GM19324 (cell line): ENCODE results near the gene RASSF4.
A peak's percentile ranks its signal among the peaks of the same experiment; 100 is the strongest.

Source experiments
- ATAC-seq: cut with Tn5 transposase; IDR thresholded peaks from one replicate; pipeline ENCODE4 v1.9.1; 2021; ENCODE audit warnings: mild to moderate bottlenecking, moderate library complexity; ENCODE audit not compliant: unreplicated experiment, low FRiP score

The RASSF4 gene

DNA sequence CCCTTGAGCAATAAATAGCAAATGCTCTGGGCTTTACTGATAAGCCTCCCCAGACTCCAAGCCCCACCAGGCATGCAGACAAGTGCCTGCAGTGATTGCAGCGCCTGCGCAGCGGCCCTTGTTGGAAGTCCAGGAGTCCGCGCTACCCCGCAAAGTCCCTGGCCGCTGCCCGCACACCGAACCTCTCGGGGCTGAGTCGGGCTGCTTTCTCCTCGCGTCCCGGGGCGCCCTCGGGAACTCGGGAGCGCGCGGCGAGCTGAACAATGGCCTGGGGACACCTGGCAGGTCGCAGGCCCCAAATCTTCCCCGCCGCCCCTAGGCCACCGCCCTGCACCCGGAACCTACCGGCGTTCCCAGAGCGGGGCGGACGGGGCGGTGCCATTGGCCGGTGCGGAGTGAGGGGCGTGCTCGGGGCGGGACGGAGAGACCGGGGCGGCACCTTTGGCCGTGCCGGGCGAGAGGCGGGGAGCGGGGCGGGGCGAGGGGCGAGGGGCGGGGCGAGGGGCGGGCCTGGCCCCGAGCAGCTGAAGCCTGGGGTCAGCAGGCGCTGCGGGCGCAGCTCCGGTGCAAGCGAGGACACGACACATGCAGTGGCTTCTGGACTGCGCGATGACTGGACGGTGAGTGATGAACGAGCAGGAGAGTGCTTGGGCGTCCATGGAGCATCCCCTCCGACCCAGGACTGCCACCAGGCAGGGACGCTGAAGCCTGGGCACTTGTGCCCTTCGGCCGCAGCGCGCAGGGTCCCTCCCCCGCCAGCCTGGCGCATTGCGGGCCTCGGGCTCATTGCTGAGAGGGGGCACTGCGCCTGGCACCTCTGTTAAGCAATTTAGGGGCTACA, at the start of gene RASSF4:
TSS of gene RASSF4 (plus strand) at position 556 of the 841 bp plus-strand sequence. CDS start 10,401 bp downstream, outside the sequence.
- ATAC-seq = peak; percentile 95

- ATAC-seq = no peak
Observed at GRCh38 chr10:44909910-44910309, 49.7 kb upstream of the RASSF4 start.

DNA sequence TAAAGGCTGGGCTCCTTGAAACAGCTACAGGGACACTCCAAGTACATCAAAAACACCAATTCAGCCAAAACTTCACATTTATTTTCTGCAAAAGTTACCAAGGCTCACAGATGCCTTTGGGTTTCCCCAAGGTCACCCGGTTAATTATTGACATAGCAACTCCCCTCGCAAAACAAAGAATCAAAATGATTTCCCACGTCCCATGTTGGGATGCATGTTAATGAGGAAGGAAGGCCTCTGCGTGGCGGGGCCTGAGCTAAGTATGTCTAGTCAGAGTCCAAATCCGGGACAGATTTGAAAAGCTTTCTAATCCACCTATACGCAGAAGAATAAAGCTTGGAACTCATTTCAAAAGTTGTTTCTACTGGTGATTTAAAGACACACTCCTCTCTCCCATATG, 49.0 kb upstream of the RASSF4 start:
- ATAC-seq = no peak

DNA sequence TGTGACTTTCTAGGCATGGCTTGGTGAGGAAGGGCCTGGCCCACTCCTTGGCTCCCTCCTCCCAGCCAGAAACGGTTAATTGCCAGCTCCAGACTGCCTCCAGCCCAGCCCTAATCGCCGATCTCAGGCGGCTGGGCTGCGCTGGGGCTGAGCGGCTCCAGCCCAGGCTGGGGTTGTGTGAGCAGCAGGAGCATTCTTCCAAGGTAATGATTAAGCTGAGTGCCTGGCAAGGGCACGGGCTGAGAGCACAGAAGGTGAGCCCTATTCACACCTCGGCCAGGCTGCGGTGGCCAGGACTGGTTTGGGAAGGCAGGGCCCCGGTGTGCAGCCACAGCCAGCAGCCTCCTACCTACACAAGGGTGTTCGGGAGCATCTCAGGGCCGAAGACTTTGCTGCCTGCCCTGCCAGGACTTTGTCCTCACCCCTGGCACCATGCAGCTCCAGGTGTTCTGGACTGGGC, 48.5 kb upstream of the RASSF4 start, which contains the start of gene TMEM72:
TSS of gene TMEM72 (plus strand) at position 257 of the 460 bp plus-strand sequence. CDS start at position 433, 176 bp downstream.
- no peak for ATAC-seq

DNA sequence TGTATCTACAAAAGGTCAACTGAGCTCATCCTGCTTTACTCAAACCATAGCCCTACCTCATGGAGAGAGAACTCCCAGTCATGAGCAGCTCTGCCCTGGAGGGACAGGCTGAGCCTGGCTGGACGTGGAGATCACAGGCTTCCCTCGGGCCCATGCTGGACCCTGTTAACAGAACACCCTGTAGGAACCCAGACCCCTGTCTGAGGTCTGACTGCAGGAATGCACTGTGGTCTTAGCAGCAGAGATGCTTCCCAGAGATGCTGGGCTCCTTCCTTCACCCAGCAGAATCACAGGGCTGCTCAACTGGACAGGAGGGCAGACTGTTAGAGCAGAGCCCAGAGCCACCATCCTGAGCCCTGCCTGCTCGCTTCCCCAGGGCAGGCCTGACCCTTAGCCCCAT, 47.7 kb upstream of the RASSF4 start:
- no peak for ATAC-seq

DNA sequence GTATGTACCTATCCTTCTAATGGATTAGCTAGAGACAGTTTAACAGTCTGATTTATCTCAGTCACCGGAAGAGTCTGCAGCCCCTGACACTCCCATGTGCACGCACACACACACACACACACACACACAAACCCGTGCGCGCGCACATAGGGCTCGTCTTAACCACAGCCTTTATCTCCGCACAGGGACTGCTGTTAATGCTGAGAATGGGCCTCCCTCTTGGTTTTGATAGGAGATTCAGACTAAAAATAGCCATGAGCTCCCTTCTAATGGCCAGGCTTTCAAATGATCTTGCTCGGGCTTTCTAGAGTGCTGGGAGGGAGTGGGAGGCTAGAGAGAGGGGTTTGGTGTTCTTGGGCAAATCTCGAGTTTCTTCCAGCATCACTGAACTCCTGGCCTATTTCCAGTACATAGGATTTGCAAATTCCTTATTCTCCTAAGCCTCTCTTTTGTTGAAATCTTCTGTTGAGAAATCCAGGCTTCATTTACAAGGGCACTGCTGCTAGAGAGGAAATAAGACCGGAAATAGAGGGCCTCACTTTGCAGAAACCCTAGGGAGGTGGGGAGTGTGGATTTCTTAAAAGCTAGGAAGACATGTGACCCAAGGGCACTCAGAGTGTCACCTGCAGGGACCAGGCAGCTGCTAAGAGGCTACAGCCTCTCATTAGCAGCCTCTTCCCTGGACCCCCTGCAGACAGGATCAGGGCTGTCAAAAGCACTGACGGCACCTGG, 46.1 kb upstream of the RASSF4 start:
- ATAC-seq = no peak

- ATAC-seq = no peak
Observed at GRCh38 chr10:44914891-44915290, 44.7 kb upstream of the RASSF4 start.

DNA sequence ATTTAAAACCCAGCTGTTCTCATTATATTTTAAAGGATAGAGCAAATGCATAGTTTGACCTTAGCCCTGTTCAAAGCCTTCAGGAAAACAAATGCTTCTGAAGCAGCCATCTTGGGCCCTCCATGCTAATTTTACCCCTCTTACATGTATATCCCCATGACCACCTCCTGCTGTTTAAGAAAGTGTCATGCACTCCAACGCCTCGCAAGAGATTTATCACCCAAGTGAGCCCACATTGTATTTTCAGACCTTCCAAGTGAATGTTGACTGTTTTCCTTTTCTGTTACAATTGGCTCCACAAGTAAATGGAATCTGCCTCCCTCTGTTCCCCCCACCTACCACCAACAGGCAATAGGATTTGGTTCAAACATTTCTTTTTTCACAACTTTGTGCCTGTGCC, 43.2 kb upstream of the RASSF4 start:
- no peak for ATAC-seq

DNA sequence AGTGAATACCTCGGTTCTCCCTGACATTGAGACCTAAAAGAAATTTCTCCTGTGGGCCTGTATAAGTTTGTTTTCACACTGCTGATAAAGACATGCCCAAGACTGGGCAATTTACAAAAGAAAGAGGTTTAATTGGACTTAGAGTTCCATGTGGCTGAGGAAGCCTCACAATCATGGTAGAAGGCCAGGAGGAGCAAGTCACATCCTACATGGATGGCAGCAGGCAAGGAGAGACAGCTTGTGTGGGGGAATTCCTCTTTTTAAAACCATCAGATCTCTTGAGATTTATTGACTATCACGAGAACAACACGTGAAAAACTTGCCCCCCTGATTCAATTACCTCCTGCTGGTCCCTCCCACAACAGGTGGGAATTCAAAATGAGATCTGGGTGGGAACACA, 41.8 kb upstream of the RASSF4 start:
- ATAC-seq = no peak

GRCh38 chr10:44920252-44920651, 39.4 kb upstream of the RASSF4 start:
- no peak for ATAC-seq

DNA sequence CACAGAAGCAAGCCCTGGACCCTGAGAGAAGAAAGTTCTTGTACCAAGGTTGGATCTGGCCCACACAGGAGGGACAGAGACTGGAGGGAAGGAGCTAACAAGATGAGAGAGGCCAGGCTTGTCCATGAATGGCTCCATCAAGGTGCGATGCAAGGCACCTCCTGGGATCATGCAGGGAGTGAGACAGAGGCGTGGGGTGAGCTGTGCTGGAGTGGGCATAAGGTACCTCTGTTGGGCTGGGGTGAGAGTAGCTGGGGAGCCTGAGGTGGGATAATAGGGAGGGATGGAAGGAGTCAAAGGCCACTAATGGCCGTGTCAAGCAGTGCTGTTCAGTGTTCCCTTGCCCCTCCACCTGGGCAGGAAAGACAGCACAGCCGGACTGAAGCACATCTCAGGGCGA, 38.5 kb upstream of the RASSF4 start:
- no peak for ATAC-seq

DNA sequence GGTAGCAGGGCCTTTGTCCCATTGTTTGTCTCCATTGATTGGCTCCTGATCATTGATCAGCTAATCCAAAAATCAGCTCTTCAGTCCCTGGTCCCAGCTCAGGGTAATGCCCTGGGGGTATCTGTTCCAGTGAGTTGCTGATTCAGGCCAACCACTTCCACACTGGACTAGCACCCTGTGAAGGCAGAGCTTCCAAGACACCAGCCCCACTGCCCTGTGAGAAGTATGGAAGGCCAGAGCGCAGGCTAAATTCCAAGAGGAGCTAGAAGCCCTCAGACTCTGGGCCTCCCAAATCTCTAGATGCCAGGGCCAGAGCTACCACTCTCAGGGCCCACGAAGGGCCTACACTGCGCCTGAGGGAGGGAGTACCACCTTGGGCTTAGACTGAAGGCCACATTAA, 38.1 kb upstream of the RASSF4 start:
- no peak for ATAC-seq

DNA sequence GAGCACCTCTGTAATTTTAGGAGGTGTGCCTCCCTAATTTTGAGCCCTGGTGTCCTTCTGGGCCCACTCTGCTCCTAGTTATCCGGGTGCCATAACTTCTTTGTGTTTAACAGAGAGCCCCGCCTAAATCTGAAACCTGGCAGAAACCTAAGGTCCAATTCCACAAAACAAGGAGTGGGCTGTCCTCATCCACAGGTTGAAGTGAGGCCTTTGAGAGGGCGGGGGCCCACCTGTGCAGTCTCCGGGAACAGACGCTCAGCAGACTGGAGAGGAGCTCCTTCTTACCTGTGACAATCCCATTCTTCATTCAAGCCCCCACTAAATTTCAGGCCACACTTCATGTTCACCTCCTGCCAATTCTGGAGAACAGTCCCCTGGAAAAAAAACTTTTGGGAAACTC, 37.6 kb upstream of the RASSF4 start:
- no peak for ATAC-seq

GRCh38 chr10:44922796-44923545, 36.6 kb upstream of the RASSF4 start:
- no peak for ATAC-seq

- ATAC-seq = no peak
Observed at GRCh38 chr10:44923611-44924010, 36.0 kb upstream of the RASSF4 start.

DNA sequence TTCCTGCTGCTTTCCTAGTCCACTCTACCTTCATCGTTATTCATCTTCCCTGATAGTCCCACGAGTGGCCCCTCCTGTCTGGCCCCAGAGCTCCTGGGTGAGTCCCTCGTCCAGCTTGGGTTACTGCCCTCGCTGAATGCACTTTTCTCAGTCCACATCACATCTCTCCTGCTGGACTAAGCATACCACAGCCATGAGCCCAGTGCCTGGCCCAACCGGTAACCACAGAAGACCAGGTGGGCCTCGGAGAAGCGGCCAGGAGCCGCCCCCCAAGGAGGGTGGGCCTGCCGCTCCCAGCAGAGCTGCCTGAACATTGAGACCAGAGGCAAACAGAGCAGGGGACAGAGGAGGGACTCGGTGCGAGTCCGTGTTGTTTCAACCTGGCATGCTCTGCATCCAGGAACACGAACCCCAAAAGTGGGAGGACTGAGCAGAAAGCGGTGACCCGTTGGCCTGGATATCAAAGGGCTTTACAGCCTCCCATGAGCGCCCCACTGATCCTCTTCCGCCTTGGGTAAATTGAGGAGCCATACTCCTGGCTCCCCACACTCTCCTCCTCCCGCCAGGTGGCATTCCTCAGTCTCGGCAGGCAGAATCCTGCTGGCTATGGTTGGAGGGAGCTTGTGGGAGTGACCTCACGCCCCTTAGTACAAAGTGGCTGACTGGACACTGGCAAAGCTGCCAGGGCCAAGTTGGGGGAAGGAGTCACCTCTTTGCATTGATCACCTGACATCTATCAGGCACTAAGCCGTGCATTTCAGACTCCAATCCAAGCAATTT, 35.2 kb upstream of the RASSF4 start:
- ATAC-seq = no peak

GRCh38 chr10:44925224-44925623, 34.4 kb upstream of the RASSF4 start:
- ATAC-seq = no peak

GRCh38 chr10:44925811-44926750, 33.5 kb upstream of the RASSF4 start:
- ATAC-seq = no peak

DNA sequence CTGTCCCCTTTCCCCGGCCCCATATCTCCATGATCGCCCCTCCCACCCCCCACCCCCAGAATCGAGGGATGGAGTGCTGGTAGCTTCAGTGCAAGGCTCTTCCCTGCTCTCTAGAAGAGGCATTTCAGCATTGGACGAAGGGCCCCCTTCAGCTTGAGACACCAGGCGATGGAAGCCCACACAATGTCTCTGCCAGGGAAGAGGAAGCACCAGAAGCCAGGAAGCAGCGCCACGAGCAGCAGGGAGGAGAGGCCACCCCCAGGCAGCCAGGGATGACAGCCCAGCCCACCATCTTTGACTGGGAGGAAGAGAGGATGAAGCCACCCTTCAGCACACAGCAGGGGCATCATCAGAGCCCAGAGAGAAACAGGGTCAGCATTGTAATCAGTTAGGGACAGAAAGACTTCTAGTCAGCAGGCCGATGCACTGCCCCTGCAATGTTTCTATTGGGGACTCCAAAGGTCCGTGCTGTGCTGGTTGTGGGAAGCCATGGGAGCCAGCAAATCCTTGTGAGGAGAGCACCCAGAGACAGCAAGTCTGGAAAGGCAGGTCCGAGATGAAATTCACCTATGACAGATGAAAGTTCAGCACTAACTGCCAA, 32.8 kb upstream of the RASSF4 start:
- no peak for ATAC-seq
